HG03097 (cell line): ENCODE data around the gene ALDH1B1.
A peak's percentile ranks its signal among the peaks of the same experiment; 100 is the strongest.
"Not testable (repeated sequence)": the region's sequence is repeated elsewhere in the genome, so short reads cannot be mapped to it uniquely, and the experiment has no call there.

Source experiments
- ATAC-seq: cut with Tn5 transposase; IDR thresholded peaks from one replicate; pipeline ENCODE4 v1.9.1; 2021; ENCODE audit not compliant: unreplicated experiment, low FRiP score

ALDH1B1 gene

DNA sequence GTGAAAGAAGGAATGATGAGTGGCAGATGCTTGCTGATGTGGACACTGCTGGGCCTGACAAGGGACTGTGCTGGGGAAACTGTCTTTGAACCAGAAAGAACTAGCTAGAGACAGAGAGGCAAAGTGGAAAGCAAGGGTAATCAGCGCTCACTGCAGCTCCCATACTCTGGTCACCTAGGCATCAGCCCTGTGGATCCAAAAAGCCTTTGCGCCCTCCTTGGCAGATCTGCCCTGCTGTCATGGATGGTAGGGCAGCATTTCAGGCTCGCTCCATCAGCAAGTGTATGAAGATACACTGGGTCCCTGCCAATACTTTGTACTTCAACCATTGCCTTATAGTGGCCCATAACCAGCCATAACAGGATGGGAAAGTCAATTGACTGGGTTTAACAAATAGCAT is 6.6 kb upstream of the ALDH1B1 start:
- no peak for ATAC-seq

DNA sequence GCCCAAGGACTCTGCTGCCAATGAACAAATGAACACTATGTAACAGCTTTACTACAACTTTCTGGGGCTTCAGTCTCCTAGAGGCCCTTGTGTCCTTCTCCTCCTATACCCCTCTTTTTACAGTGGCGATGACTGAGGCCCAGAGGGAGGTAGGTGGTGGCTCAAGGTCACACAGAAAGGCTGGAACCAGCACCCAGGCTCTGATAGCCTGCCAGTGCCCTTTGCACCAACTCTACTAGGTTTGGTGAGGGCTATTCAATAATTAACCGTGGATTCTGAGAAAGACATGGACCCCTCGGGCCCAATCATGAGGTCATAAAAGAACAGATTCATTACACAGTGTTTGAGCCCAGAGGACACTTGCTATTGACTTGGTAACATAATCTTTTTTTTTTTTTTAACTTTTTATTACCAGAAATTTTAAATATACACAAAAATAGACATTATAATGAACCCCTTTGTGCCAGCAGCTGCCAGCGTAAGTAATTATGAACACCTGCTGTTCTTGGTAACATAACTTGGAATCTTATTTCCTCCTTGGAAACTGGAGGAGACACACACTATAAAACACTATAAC is 6.1 kb upstream of the ALDH1B1 start:
- ATAC-seq, result no peak

DNA sequence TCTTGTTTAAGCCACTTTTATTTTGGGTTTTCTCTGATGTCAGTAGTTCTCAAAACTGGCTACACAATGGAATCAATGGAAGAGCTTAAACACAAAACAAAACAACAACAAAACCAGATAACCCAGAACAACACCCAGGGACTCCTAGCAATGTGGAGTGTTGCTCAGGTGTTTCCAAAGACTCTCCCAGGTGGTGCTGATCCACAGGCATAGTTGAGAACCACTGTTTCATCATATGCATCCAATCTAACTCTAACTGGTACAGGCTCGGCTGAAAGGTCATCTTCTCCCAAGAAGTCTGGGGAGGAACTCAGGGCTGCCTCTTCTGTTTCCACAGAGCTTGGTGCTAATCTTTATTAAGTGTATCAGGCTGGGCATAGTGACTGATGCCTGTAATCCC is 5.4 kb upstream of the ALDH1B1 start:
- ATAC-seq, result no peak

- no peak for ATAC-seq
These were observed 4.8 kb upstream of the ALDH1B1 start for GRCh38 chr9:38387751-38388150.

- ATAC-seq, result no peak
These were observed 3.9 kb upstream of the ALDH1B1 start for GRCh38 chr9:38388283-38389223.

- ATAC-seq, result no peak
These were observed 3.2 kb upstream of the ALDH1B1 start for GRCh38 chr9:38389313-38389712.

DNA sequence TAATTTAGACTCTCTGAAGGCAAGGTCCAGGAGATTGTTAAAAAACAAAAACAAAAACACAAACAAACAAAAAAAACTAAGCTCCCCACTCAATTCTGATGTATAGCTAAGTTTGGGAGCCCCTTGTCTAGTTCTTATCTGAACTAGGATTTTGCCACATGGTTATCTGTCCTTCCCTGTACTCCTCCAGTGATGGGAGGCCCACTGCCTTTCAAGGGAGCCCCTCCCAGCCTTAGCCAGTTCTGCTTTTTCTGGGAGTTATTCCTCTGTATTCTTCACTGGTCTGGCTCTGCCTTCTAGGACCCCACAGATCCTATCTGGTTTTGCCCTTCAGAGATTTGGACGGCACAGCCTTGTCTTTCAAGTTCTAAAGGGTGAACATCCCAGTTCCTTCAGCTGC is 2.1 kb upstream of the ALDH1B1 start:
- no peak for ATAC-seq

- no peak for ATAC-seq
These were observed 1.7 kb upstream of the ALDH1B1 start for GRCh38 chr9:38390851-38391250.

GRCh38 chr9:38391278-38392118 is 1.0 kb upstream of the ALDH1B1 start:
- ATAC-seq, result no peak

DNA sequence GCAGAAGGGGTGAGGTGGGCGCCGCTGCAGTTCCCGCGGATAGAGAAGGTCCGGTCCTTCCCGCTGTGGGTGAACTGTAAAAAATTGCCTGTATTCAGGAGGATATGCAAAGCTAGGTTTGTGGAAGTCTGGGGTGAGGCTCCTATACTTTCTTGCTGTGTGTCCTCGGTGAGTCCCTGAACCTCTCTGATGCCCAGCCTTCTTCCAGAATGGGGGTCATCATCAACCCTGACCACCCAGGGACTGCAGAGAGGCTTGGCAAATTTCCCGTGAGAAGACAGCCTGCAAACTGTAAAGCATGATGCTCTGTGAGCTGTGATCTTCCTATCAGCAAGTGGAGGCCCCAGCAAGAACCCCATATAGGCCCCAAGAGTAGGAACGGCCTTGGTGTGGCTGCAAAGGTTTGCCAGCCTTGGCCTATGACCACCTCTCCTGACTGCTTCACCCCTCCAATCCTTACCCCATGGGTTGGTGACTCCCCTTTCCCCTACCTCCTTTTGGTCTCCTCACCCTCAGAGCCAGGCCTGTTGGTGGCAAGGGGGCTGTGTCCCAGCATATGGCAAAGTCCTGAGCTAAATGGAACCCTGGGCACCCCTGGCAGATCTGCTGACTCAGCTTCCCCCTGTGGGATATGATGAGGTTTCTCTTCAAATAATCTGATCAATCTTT is 760 bp downstream of the ALDH1B1 start:
- ATAC-seq, result peak; percentile 13

- no peak for ATAC-seq
These were observed 1.9 kb downstream of the ALDH1B1 start for GRCh38 chr9:38394416-38394815.

- ATAC-seq, result no peak
These were observed 3.3 kb downstream of the ALDH1B1 start for GRCh38 chr9:38395653-38396370.

DNA sequence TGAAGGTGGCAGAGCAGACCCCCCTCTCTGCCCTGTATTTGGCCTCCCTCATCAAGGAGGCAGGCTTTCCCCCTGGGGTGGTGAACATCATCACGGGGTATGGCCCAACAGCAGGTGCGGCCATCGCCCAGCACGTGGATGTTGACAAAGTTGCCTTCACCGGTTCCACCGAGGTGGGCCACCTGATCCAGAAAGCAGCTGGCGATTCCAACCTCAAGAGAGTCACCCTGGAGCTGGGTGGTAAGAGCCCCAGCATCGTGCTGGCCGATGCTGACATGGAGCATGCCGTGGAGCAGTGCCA is 3.8 kb downstream of the ALDH1B1 start:
- no peak for ATAC-seq

- not testable (repeated sequence) for ATAC-seq
These were observed 6.7 kb downstream of the ALDH1B1 start for GRCh38 chr9:38399191-38399590.

GRCh38 chr9:38401994-38402393 is 9.5 kb downstream of the ALDH1B1 start:
- no peak for ATAC-seq

DNA sequence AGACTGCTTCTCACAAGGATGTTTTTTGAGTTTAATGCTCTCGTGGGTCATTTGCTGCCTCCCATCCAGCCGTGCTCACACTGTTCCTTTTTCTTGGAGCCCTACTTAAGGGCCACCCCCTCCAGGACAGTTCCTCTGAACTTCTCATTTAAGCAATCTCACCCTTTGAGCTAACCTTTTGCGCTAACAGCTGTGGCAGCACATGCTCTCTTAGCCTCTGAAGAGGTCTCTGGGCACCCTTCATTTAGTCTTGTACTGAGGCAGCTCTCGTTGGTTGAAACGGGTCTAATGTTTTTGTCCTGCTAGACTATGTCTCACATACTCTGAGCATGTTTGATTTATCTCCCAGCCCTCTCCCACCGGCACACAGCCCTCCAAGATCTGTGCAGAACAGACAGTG is 11.8 kb downstream of the ALDH1B1 start:
- no peak for ATAC-seq

- no peak for ATAC-seq
These were observed 13.3 kb downstream of the ALDH1B1 start for GRCh38 chr9:38405785-38406184.

GRCh38 chr9:38406476-38407186 is 14.1 kb downstream of the ALDH1B1 start:
- no peak for ATAC-seq

DNA sequence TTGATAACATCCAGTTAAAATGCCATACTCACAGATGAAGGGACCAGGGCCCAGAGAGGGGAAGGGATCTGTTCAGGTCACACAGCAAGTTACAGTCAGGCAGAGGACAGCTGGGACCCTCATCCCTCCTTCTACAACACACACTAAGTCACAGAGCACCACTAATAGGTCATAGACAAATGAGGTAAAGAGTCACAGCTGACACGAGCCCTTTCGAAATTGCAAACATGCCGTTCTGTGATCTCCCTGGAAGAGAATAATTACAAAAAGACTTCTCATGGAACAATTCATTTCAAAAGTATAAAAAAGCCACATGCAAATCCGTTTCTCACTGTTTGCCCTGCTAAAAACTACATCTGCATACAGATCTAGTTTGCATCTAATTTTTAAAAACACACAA is 16.2 kb downstream of the ALDH1B1 start:
- no peak for ATAC-seq

GRCh38 chr9:38412751-38413150 is 20.2 kb downstream of the ALDH1B1 start:
- no peak for ATAC-seq
